ENCODE measurements around the gene ENAH. TPM values are rescaled to one million over a fixed set of nuclear protein-coding genes. Genes with fewer than 3 reads are reported as not detected.
A peak's percentile ranks its signal among the peaks of the same experiment; 100 is the strongest.
"Not testable (repeated sequence)": the region's sequence is repeated elsewhere in the genome, so short reads cannot be mapped to it uniquely, and the experiment has no call there.

Gene ENAH
- total RNA-seq = under 1 TPM in 3 of 5 experiments, not detected in 2; 0.08 to 0.42 (median 0.16) TPM
- not detected for polyA plus RNA-seq
- total RNA-seq = 0.94 reads per million

DNA sequence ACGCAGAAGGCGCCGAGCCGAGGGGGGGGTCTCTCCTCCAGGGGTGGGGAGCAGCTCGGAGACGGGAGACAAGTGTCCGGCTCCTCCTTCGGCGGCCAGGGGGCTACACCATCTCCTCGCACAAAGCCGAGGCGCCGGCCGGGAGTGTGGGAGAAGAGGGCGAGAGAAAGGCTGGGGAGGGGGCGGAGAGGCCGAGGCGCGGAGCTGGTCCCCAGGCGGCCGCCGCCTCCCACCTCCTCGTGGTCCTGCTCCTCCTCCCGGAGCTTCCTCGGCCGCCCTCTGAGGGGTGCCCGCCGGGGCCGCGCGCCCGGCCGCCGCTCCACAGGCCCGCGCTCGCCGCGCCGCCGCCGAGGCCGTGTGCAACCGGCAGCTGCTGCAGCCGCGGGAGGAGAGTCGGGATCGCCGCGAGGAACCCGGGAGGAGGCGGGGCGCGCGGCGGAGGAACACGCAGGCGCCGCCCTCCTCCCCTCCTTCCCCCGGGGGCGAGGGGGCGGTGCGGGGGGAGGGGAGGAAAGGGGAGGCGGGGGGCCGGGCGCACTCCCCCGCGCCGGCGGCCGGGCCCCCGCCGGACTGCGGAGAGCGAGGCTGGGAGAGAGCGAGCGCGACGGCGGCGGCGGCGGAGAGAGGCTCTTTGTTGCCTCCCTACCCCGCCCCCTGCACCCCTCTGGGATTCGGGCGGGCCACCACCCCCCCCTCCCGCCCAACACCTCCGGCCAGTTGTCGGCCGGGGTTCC lies at the start of gene ENAH:
TSS of gene ENAH (minus strand) at position 395 of the 734 bp plus-strand sequence. CDS start 433 bp downstream, outside the sequence.
- H3K27ac ChIP-seq (ENCODE audit: low read depth, low read length) = no peak within 1 kb of the TSS
- peak; percentile 72 for ATAC-seq

DNA sequence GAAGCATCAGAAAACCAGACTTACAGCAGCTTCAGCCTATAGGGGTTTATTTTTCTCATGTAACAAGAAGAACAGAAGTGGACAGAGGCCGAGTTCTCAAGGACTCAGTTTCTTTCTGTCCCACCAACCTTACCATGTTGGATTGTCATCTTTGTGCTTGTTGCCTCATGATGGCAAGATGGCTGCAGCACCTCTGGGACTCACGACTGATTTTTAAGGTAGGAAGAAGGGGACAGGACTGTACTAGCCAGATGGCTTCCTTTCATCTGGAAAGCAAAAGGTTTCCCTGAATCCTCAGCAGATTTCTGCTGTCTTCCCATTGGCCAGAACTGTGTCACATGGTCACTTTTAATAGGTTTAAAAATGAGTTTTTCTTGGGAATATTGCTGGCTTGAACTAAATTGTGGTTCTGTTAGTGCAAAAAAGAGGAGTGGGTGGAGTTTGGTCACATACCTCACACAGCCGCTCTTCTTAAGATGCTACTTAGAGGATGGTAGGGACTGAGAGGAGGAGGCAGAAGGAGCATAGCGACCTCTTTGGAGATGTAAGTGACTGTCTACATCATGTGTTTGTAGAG lies 48.1 kb upstream of the ENAH start:
- Mint-ChIP-seq H3K27ac (no peak overlapping the region), H3K36me3 (no peaks in the 10 kb centered on the region), H3K4me3 (no peak overlapping the region), H3K4me1 (no peaks in the 10 kb centered on the region), H3K27me3 (peaks cover 0 to 7% (median 0%) of the 10 kb centered on the region in 5 donors), H3K9me3 (no peaks in the 10 kb centered on the region)
- intact Hi-C loops (cut with micrococcal nuclease) = no loop called here
- Histone ChIP-seq H3K4me3 (ENCODE audit: low read length) (no peak overlapping the region), H3K4me1 (ENCODE audit: control insufficient read depth in 2 of 2, insufficient read depth in 2 of 2, low read length in 2 of 2) (no peaks in the 10 kb centered on the region), H3K27ac (ENCODE audit: low read depth, low read length) (no peak overlapping the region), H3K9me3 (ENCODE audit: control insufficient read depth in 2 of 3, low read length in 3 of 3) (no peaks in the 10 kb centered on the region), H3K36me3 (ENCODE audit: control insufficient read depth in 2 of 3, insufficient read depth in 3 of 3, low read length in 3 of 3) (no peaks in the 10 kb centered on the region), H3K27me3 (ENCODE audit: control insufficient read depth in 2 of 2, insufficient read depth in 2 of 2, low read length in 2 of 2) (no peaks in the 10 kb centered on the region)
- POLR2A ChIA-PET = no interaction called here
- ATAC-seq = no peak
- CTCF ChIA-PET = no interaction called here
- DNase-seq = no peak

More for the DNA sequence above, at the start of gene ENAH:
- peak within 1 kb of the TSS; percentile 58 for H3K4me3 ChIP-seq (ENCODE audit: low read length)
- H3K4me1 Mint-ChIP-seq = peaks cover 9 to 19% (median 16%) of the 10 kb centered on the region in 7 donors
- CTCF ChIA-PET = no interaction called here
- DNase-seq = peak in 7 of 9 donors; percentile 12 to 49 (median 21)
- no peaks in the 10 kb centered on the region for H3K9me3 ChIP-seq (ENCODE audit: control insufficient read depth in 2 of 3, low read length in 3 of 3)
- H3K27me3 ChIP-seq (ENCODE audit: control insufficient read depth in 2 of 2, insufficient read depth in 2 of 2, low read length in 2 of 2) = peaks cover 0 to 12% of the 10 kb centered on the region in 2 donors
- H3K4me1 ChIP-seq (ENCODE audit: control insufficient read depth in 2 of 2, insufficient read depth in 2 of 2, low read length in 2 of 2) = peaks cover 5 to 12% of the 10 kb centered on the region in 2 donors
- peaks cover 30 to 71% (median 40%) of the 10 kb centered on the region in 5 donors for H3K27me3 Mint-ChIP-seq
- POLR2A ChIA-PET = interaction anchor here (0.7 kb wide), 1 partner anchor 9 kb away, joined by 3 read pairs; no protein-coding TSS in a partner anchor
- intact Hi-C loops (cut with micrococcal nuclease) = loop anchor here (1.0 to 10.0 kb wide), 4 partner anchors 124 to 322 kb away; partner anchors contain the start of gene SRP9 (in 1 of the 2)
- no peaks in the 10 kb centered on the region for H3K9me3 Mint-ChIP-seq
- H3K4me3 Mint-ChIP-seq = peak within 1 kb of the TSS; percentile 79 to 95 (median 88)
- H3K36me3 Mint-ChIP-seq = peaks cover 0 to 4% (median 0%) of the 10 kb centered on the region in 5 donors
- peak within 1 kb of the TSS in 4 of 9 donors; percentile 16 to 78 (median 70) for H3K27ac Mint-ChIP-seq
- H3K36me3 ChIP-seq (ENCODE audit: control insufficient read depth in 2 of 3, insufficient read depth in 3 of 3, low read length in 3 of 3) = no peaks in the 10 kb centered on the region

DNA sequence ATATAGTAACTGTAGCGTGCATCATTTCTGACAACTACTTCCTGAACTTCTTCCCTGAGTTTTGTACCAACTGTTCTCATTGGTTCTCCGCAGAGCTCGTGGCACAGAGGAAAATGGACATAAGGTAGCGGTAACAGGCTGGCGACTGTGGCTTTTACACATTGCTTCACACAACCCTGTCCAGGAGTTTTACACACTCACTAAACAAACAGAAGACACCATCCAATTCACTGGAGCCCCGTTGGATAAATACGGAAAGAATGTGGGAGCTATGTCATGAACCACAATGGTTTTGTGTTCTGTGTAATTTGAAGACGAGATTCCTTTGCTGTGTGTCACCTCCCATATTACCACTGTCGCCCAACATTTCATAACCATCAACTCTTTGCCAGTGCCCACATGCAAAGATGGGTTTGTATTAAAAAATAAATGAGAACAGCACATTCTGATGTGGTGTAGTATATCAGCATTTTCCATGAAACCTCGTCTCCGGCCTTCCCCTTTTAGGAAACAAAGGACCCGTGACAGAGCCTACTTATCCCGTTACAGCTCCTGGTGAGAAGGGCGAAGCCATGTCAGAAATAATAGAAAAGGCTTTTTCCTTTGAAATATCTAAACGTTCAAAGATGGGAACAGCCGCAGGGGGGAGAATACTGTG lies 47.4 kb upstream of the ENAH start:
- no peak for ATAC-seq
- Mint-ChIP-seq H3K36me3 (peaks cover 0 to 4% (median 0%) of the 10 kb centered on the region in 5 donors), H3K27ac (no peak overlapping the region), H3K9me3 (peaks cover 0 to 3% (median 0%) of the 10 kb centered on the region in 11 donors), H3K4me1 (no peaks in the 10 kb centered on the region), H3K4me3 (no peak overlapping the region), H3K27me3 (peaks cover 0 to 9% (median 0%) of the 10 kb centered on the region in 5 donors)
- CTCF ChIA-PET = no interaction called here
- no peaks in the 10 kb centered on the region for H3K36me3 ChIP-seq (ENCODE audit: control insufficient read depth in 2 of 3, insufficient read depth in 3 of 3, low read length in 3 of 3)
- POLR2A ChIA-PET = no interaction called here
- no peak overlapping the region for H3K27ac ChIP-seq (ENCODE audit: low read depth, low read length)
- no peak for DNase-seq
- intact Hi-C loops (cut with micrococcal nuclease) = no loop called here
- no peaks in the 10 kb centered on the region for H3K9me3 ChIP-seq (ENCODE audit: control insufficient read depth in 2 of 3, low read length in 3 of 3)
- H3K27me3 ChIP-seq (ENCODE audit: control insufficient read depth in 2 of 2, insufficient read depth in 2 of 2, low read length in 2 of 2) = no peaks in the 10 kb centered on the region
- no peaks in the 10 kb centered on the region for H3K4me1 ChIP-seq (ENCODE audit: control insufficient read depth in 2 of 2, insufficient read depth in 2 of 2, low read length in 2 of 2)
- no peak overlapping the region for H3K4me3 ChIP-seq (ENCODE audit: low read length)

GRCh38 chr1:225699336-225699735 lies 46.4 kb upstream of the ENAH start:
- peaks cover 0 to 10% (median 0%) of the 10 kb centered on the region in 11 donors for H3K9me3 Mint-ChIP-seq
- DNase-seq (no peak), ATAC-seq (no peak)
- Histone ChIP-seq H3K9me3 (ENCODE audit: control insufficient read depth in 2 of 3, low read length in 3 of 3) (no peaks in the 10 kb centered on the region), H3K4me1 (ENCODE audit: control insufficient read depth in 2 of 2, insufficient read depth in 2 of 2, low read length in 2 of 2) (no peaks in the 10 kb centered on the region), H3K36me3 (ENCODE audit: control insufficient read depth in 2 of 3, insufficient read depth in 3 of 3, low read length in 3 of 3) (no peaks in the 10 kb centered on the region), H3K4me3 (ENCODE audit: low read length) (no peak overlapping the region), H3K27me3 (ENCODE audit: control insufficient read depth in 2 of 2, insufficient read depth in 2 of 2, low read length in 2 of 2) (no peaks in the 10 kb centered on the region), H3K27ac (ENCODE audit: low read depth, low read length) (no peak overlapping the region)
- intact Hi-C loops (cut with micrococcal nuclease) = no loop called here
- ChIA-PET POLR2A (no interaction called here), CTCF (no interaction called here)
- peaks cover 0 to 12% (median 0%) of the 10 kb centered on the region in 5 donors for H3K27me3 Mint-ChIP-seq
- no peaks in the 10 kb centered on the region for H3K4me1 Mint-ChIP-seq
- no peak overlapping the region for H3K4me3 Mint-ChIP-seq
- H3K27ac Mint-ChIP-seq = no peak overlapping the region
- H3K36me3 Mint-ChIP-seq = peaks cover 0 to 5% (median 0%) of the 10 kb centered on the region in 5 donors

- H3K36me3 Mint-ChIP-seq; POLR2A ChIA-PET; DNase-seq; intact Hi-C loops (cut with micrococcal nuclease); ATAC-seq; H3K4me3 ChIP-seq (ENCODE audit: low read length); H3K27ac ChIP-seq (ENCODE audit: low read depth, low read length); H3K4me3 Mint-ChIP-seq; H3K27me3 ChIP-seq (ENCODE audit: control insufficient read depth in 2 of 2, insufficient read depth in 2 of 2, low read length in 2 of 2); H3K9me3 ChIP-seq (ENCODE audit: control insufficient read depth in 2 of 3, low read length in 3 of 3); H3K36me3 ChIP-seq (ENCODE audit: control insufficient read depth in 2 of 3, insufficient read depth in 3 of 3, low read length in 3 of 3); H3K4me1 Mint-ChIP-seq; H3K4me1 ChIP-seq (ENCODE audit: control insufficient read depth in 2 of 2, insufficient read depth in 2 of 2, low read length in 2 of 2); CTCF ChIA-PET; H3K27ac Mint-ChIP-seq: not testable (repeated sequence)
- Mint-ChIP-seq H3K9me3 (peaks cover 0 to 10% (median 0%) of the 10 kb centered on the region in 11 donors), H3K27me3 (peaks cover 0 to 15% (median 0%) of the 10 kb centered on the region in 5 donors)
Observed at GRCh38 chr1:225698194-225698593, 45.3 kb upstream of the ENAH start.

DNA sequence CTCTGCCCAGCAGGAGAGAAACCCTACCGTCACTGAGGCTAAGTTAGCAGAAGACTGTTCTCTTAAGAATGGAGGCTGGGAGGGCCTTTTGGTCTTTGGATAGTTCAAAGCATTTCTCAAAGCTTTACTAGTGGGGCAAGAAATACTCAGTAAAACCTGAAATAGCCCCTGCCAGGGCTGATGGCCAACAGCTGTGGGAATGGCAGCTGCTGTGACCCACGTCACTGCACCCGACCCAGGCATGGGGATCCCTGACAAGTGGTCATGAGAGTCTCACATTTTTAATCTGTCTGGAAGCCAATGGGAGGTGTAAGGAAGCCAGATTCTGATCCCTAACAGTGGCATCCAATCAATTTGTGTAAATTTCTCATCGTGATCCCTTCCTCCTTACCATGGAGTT lies 44.5 kb upstream of the ENAH start:
- no peaks in the 10 kb centered on the region for H3K4me1 ChIP-seq (ENCODE audit: control insufficient read depth in 2 of 2, insufficient read depth in 2 of 2, low read length in 2 of 2)
- H3K36me3 Mint-ChIP-seq = peaks cover 0 to 5% (median 0%) of the 10 kb centered on the region in 5 donors
- H3K4me1 Mint-ChIP-seq = no peaks in the 10 kb centered on the region
- peaks cover 0 to 10% (median 0%) of the 10 kb centered on the region in 11 donors for H3K9me3 Mint-ChIP-seq
- DNase-seq (no peak), ATAC-seq (no peak)
- intact Hi-C loops (cut with micrococcal nuclease) = no loop called here
- H3K27ac Mint-ChIP-seq = no peak overlapping the region
- H3K36me3 ChIP-seq (ENCODE audit: control insufficient read depth in 2 of 3, insufficient read depth in 3 of 3, low read length in 3 of 3) = no peaks in the 10 kb centered on the region
- ChIA-PET CTCF (no interaction called here), POLR2A (no interaction called here)
- no peak overlapping the region for H3K27ac ChIP-seq (ENCODE audit: low read depth, low read length)
- H3K4me3 ChIP-seq (ENCODE audit: low read length) = no peak overlapping the region
- H3K4me3 Mint-ChIP-seq = no peak overlapping the region
- H3K27me3 ChIP-seq (ENCODE audit: control insufficient read depth in 2 of 2, insufficient read depth in 2 of 2, low read length in 2 of 2) = no peaks in the 10 kb centered on the region
- H3K27me3 Mint-ChIP-seq = peaks cover 0 to 15% (median 0%) of the 10 kb centered on the region in 5 donors
- no peaks in the 10 kb centered on the region for H3K9me3 ChIP-seq (ENCODE audit: control insufficient read depth in 2 of 3, low read length in 3 of 3)

Measured in naive thymus-derived CD4-positive, alpha-beta T cell (primary cell).